Activated naive CD8-positive, alpha-beta T cell (primary cell): ENCODE measurements around the gene CTSF.
"Not testable (repeated sequence)": the region's sequence is repeated elsewhere in the genome, so short reads cannot be mapped to it uniquely, and the experiment has no call there.

ENCODE experiments used
- H3K27ac Mint-ChIP-seq: one replicate; pipeline ENCODE4 v1.8.0; 2021; ENCODE audit warnings: mixed read lengths
- H3K27me3 Mint-ChIP-seq: one replicate; pipeline ENCODE4 v1.8.0; 2021; ENCODE audit warnings: mixed read lengths
- H3K36me3 Mint-ChIP-seq: one replicate; pipeline ENCODE4 v1.8.0; 2021; ENCODE audit warnings: mixed read lengths
- H3K4me1 Mint-ChIP-seq: one replicate; pipeline ENCODE4 v1.8.0; 2021; ENCODE audit warnings: low read depth, mixed read lengths
- H3K4me3 Mint-ChIP-seq: one replicate; pipeline ENCODE4 v1.8.0; 2021; ENCODE audit warnings: mild to moderate bottlenecking, mixed read lengths
- H3K9me3 Mint-ChIP-seq: one replicate; pipeline ENCODE4 v1.8.0; 2021; ENCODE audit warnings: low read depth, mixed read lengths

CTSF gene

GRCh38 chr11:66568124-66568916 is at the start of gene CTSF:
Gene CTSF, minus strand, starts transcription at chr11:66568606. Its CDS starts 120 bp downstream, at chr11:66568486.
- H3K4me1 Mint-ChIP-seq, result peaks cover 8% of the 10 kb centered on the region
- no peaks in the 10 kb centered on the region for H3K36me3 Mint-ChIP-seq
- H3K4me3 Mint-ChIP-seq, result peak within 1 kb of the TSS; percentile 83
- H3K9me3 Mint-ChIP-seq, result no peaks in the 10 kb centered on the region
- no peaks in the 10 kb centered on the region for H3K27me3 Mint-ChIP-seq
- H3K27ac Mint-ChIP-seq, result peak within 1 kb of the TSS; percentile 85

GRCh38 chr11:66617155-66617834 is 48.9 kb upstream of the CTSF start:
- Mint-ChIP-seq H3K9me3 (no peaks in the 10 kb centered on the region), H3K27ac (peak overlapping the region; percentile 98), H3K4me1 (peaks cover 40% of the 10 kb centered on the region), H3K36me3 (peaks cover 18% of the 10 kb centered on the region), H3K27me3 (no peaks in the 10 kb centered on the region), H3K4me3 (peak overlapping the region; percentile 97)

GRCh38 chr11:66616379-66617154 is 48.2 kb upstream of the CTSF start, which contains the start of gene RBM14:
Gene RBM14, plus strand, starts transcription at chr11:66616630. Its CDS starts 91 bp downstream, at chr11:66616721.
- H3K4me1 Mint-ChIP-seq, result peaks cover 33% of the 10 kb centered on the region
- peaks cover 18% of the 10 kb centered on the region for H3K36me3 Mint-ChIP-seq
- H3K4me3 Mint-ChIP-seq, result peak within 1 kb of the TSS; percentile 97
- H3K9me3 Mint-ChIP-seq, result no peaks in the 10 kb centered on the region
- peak within 1 kb of the TSS; percentile 98 for H3K27ac Mint-ChIP-seq
- no peaks in the 10 kb centered on the region for H3K27me3 Mint-ChIP-seq

- no peaks in the 10 kb centered on the region for H3K9me3 Mint-ChIP-seq
- peaks cover 28% of the 10 kb centered on the region for H3K4me1 Mint-ChIP-seq
- no peak overlapping the region for H3K4me3 Mint-ChIP-seq
- H3K36me3 Mint-ChIP-seq, result peaks cover 13% of the 10 kb centered on the region
- no peaks in the 10 kb centered on the region for H3K27me3 Mint-ChIP-seq
- H3K27ac Mint-ChIP-seq, result no peak overlapping the region
These were observed 45.7 kb upstream of the CTSF start for GRCh38 chr11:66614073-66614472.

GRCh38 chr11:66612458-66612857 is 44.1 kb upstream of the CTSF start:
- Mint-ChIP-seq H3K27me3 (no peaks in the 10 kb centered on the region), H3K27ac (no peak overlapping the region), H3K9me3 (no peaks in the 10 kb centered on the region), H3K4me1 (peaks cover 17% of the 10 kb centered on the region), H3K36me3 (no peaks in the 10 kb centered on the region), H3K4me3 (no peak overlapping the region)

- H3K4me3 Mint-ChIP-seq, result no peak overlapping the region
- no peaks in the 10 kb centered on the region for H3K36me3 Mint-ChIP-seq
- no peaks in the 10 kb centered on the region for H3K9me3 Mint-ChIP-seq
- H3K27ac Mint-ChIP-seq, result peak overlapping the region; percentile 65
- H3K4me1 Mint-ChIP-seq, result peaks cover 11% of the 10 kb centered on the region
- no peaks in the 10 kb centered on the region for H3K27me3 Mint-ChIP-seq
These were observed 41.6 kb upstream of the CTSF start for GRCh38 chr11:66609721-66610617.

GRCh38 chr11:66607126-66607834 is 38.9 kb upstream of the CTSF start:
- H3K27me3 Mint-ChIP-seq, result no peaks in the 10 kb centered on the region
- peaks cover 11% of the 10 kb centered on the region for H3K4me1 Mint-ChIP-seq
- H3K4me3 Mint-ChIP-seq, result no peak overlapping the region
- peak overlapping the region; percentile 41 for H3K27ac Mint-ChIP-seq
- H3K36me3 Mint-ChIP-seq, result no peaks in the 10 kb centered on the region
- no peaks in the 10 kb centered on the region for H3K9me3 Mint-ChIP-seq

- not testable (repeated sequence) for H3K27me3 Mint-ChIP-seq, H3K9me3 Mint-ChIP-seq, H3K36me3 Mint-ChIP-seq, H3K4me3 Mint-ChIP-seq, H3K27ac Mint-ChIP-seq
- H3K4me1 Mint-ChIP-seq, result peaks cover 11% of the 10 kb centered on the region
These were observed 38.2 kb upstream of the CTSF start for GRCh38 chr11:66606608-66607007.

GRCh38 chr11:66604155-66604554 is 35.7 kb upstream of the CTSF start:
- no peak overlapping the region for H3K27ac Mint-ChIP-seq
- no peaks in the 10 kb centered on the region for H3K4me1 Mint-ChIP-seq

GRCh38 chr11:66603072-66603471 is 34.7 kb upstream of the CTSF start:
- no peaks in the 10 kb centered on the region for H3K27me3 Mint-ChIP-seq
- H3K4me1 Mint-ChIP-seq, result peaks cover under 1% of the 10 kb centered on the region
- H3K36me3 Mint-ChIP-seq, result no peaks in the 10 kb centered on the region
- no peak overlapping the region for H3K4me3 Mint-ChIP-seq
- H3K27ac Mint-ChIP-seq, result no peak overlapping the region
- no peaks in the 10 kb centered on the region for H3K9me3 Mint-ChIP-seq

More at GRCh38 chr11:66604155-66604554, 35.7 kb upstream of the CTSF start:
- no peaks in the 10 kb centered on the region for H3K27me3 Mint-ChIP-seq
- no peaks in the 10 kb centered on the region for H3K36me3 Mint-ChIP-seq
- no peaks in the 10 kb centered on the region for H3K9me3 Mint-ChIP-seq
- H3K4me3 Mint-ChIP-seq, result no peak overlapping the region

- Mint-ChIP-seq H3K4me3 (no peak overlapping the region), H3K27ac (no peak overlapping the region), H3K4me1 (peaks cover 9% of the 10 kb centered on the region), H3K9me3 (no peaks in the 10 kb centered on the region), H3K27me3 (no peaks in the 10 kb centered on the region), H3K36me3 (no peaks in the 10 kb centered on the region)
These were observed 32.3 kb upstream of the CTSF start for GRCh38 chr11:66600631-66601233.

GRCh38 chr11:66600219-66600618 is 31.8 kb upstream of the CTSF start:
- Mint-ChIP-seq H3K9me3 (no peaks in the 10 kb centered on the region), H3K27ac (no peak overlapping the region), H3K4me3 (no peak overlapping the region), H3K36me3 (no peaks in the 10 kb centered on the region), H3K27me3 (no peaks in the 10 kb centered on the region), H3K4me1 (peaks cover 14% of the 10 kb centered on the region)

- Mint-ChIP-seq H3K9me3 (no peaks in the 10 kb centered on the region), H3K4me3 (no peak overlapping the region), H3K27me3 (no peaks in the 10 kb centered on the region), H3K27ac (no peak overlapping the region), H3K4me1 (peaks cover 23% of the 10 kb centered on the region), H3K36me3 (no peaks in the 10 kb centered on the region)
These were observed 30.6 kb upstream of the CTSF start for GRCh38 chr11:66598993-66599392.
